ENCODE data around the gene GBP7.
"Not testable (repeated sequence)": the region's sequence is repeated elsewhere in the genome, so short reads cannot be mapped to it uniquely, and the experiment has no call there.

GBP7 gene

GRCh38 chr1:89175601-89176256 is at the start of gene GBP7:
Gene GBP7, minus strand, starts transcription at chr1:89176003. Its CDS starts 4,068 bp downstream, at chr1:89171935.
- in situ Hi-C loops (cut with MboI; ENCODE audit: low sequenced_read_pairs): no loop called here

- in situ Hi-C loops (cut with MboI; ENCODE audit: low sequenced_read_pairs): no loop called here
Measured at GRCh38 chr1:89221341-89221740, 45.5 kb upstream of the GBP7 start.

- in situ Hi-C loops (cut with MboI; ENCODE audit: low sequenced_read_pairs): not testable (repeated sequence)
Measured at GRCh38 chr1:89219851-89220250, 44.0 kb upstream of the GBP7 start.

- in situ Hi-C loops (cut with MboI; ENCODE audit: low sequenced_read_pairs): not testable (repeated sequence)
Measured at GRCh38 chr1:89218941-89219340, 43.1 kb upstream of the GBP7 start.

GRCh38 chr1:89213347-89213746 is 37.5 kb upstream of the GBP7 start:
- in situ Hi-C loops (cut with MboI; ENCODE audit: low sequenced_read_pairs): no loop called here

- in situ Hi-C loops (cut with MboI; ENCODE audit: low sequenced_read_pairs): no loop called here
Measured at GRCh38 chr1:89211035-89211634, 35.3 kb upstream of the GBP7 start.

- in situ Hi-C loops (cut with MboI; ENCODE audit: low sequenced_read_pairs): no loop called here
Measured at GRCh38 chr1:89206373-89206772, 30.6 kb upstream of the GBP7 start.

GRCh38 chr1:89203166-89203565 is 27.4 kb upstream of the GBP7 start:
- in situ Hi-C loops (cut with MboI; ENCODE audit: low sequenced_read_pairs): no loop called here

GRCh38 chr1:89201106-89201794 is 25.4 kb upstream of the GBP7 start:
- in situ Hi-C loops (cut with MboI; ENCODE audit: low sequenced_read_pairs): no loop called here

GRCh38 chr1:89200663-89201062 is 24.9 kb upstream of the GBP7 start:
- in situ Hi-C loops (cut with MboI; ENCODE audit: low sequenced_read_pairs): no loop called here

- in situ Hi-C loops (cut with MboI; ENCODE audit: low sequenced_read_pairs): no loop called here
Measured at GRCh38 chr1:89199525-89200031, 23.8 kb upstream of the GBP7 start.

GRCh38 chr1:89198491-89199072 is 22.8 kb upstream of the GBP7 start, which contains the start of gene GBP4:
Gene GBP4, minus strand, starts transcription at chr1:89198942. Its CDS starts 108 bp downstream, at chr1:89198834.
- in situ Hi-C loops (cut with MboI; ENCODE audit: low sequenced_read_pairs): no loop called here

- in situ Hi-C loops (cut with MboI; ENCODE audit: low sequenced_read_pairs): no loop called here
Measured at GRCh38 chr1:89198081-89198480, 22.3 kb upstream of the GBP7 start.

GRCh38 chr1:89195476-89195875 is 19.7 kb upstream of the GBP7 start:
- in situ Hi-C loops (cut with MboI; ENCODE audit: low sequenced_read_pairs): no loop called here

- in situ Hi-C loops (cut with MboI; ENCODE audit: low sequenced_read_pairs): no loop called here
Measured at GRCh38 chr1:89191314-89191713, 15.5 kb upstream of the GBP7 start.

- in situ Hi-C loops (cut with MboI; ENCODE audit: low sequenced_read_pairs): no loop called here
Measured at GRCh38 chr1:89190017-89190416, 14.2 kb upstream of the GBP7 start.

- in situ Hi-C loops (cut with MboI; ENCODE audit: low sequenced_read_pairs): no loop called here
Measured at GRCh38 chr1:89179343-89179742, 3.5 kb upstream of the GBP7 start.

GRCh38 chr1:89176971-89177370 is 1.2 kb upstream of the GBP7 start:
- in situ Hi-C loops (cut with MboI; ENCODE audit: low sequenced_read_pairs): no loop called here

- in situ Hi-C loops (cut with MboI; ENCODE audit: low sequenced_read_pairs): no loop called here
Measured at GRCh38 chr1:89174491-89174890, 1.3 kb downstream of the GBP7 start.

GRCh38 chr1:89172468-89173143 is 3.2 kb downstream of the GBP7 start:
- in situ Hi-C loops (cut with MboI; ENCODE audit: low sequenced_read_pairs): no loop called here

GRCh38 chr1:89171067-89171438 is 4.8 kb downstream of the GBP7 start:
- in situ Hi-C loops (cut with MboI; ENCODE audit: low sequenced_read_pairs): no loop called here

All from HL-60/S4 treated with retinoic acid at 250 ng/mL for 4 days and 3 days (cell line).